Osteocyte (in vitro differentiated cells): ENCODE data around the gene PTPN21. TPM values are rescaled to one million over a fixed set of nuclear protein-coding genes. Genes with fewer than 3 reads are reported as not detected.

Source experiments
- DNase-seq: peaks from one replicate; pipeline ENCODE4 v3.0.0; 2021; ENCODE audit warnings: mixed read lengths; ENCODE audit not compliant: unreplicated experiment; ENCODE audit errors: extremely low spot score
- H3K27ac Mint-ChIP-seq: one replicate; pipeline ENCODE4 v1.8.0; 2021; ENCODE audit warnings: mild to moderate bottlenecking, mixed read lengths; ENCODE audit not compliant: unreplicated experiment
- H3K27me3 Mint-ChIP-seq: one replicate; pipeline ENCODE4 v1.8.0; 2021; ENCODE audit warnings: mixed read lengths; ENCODE audit not compliant: unreplicated experiment
- H3K36me3 Mint-ChIP-seq: one replicate; pipeline ENCODE4 v1.8.0; 2021; ENCODE audit warnings: mixed read lengths; ENCODE audit not compliant: unreplicated experiment
- H3K4me1 Mint-ChIP-seq: one replicate; pipeline ENCODE4 v1.8.0; 2021; ENCODE audit warnings: mixed read lengths; ENCODE audit not compliant: unreplicated experiment
- H3K4me3 Mint-ChIP-seq: one replicate; pipeline ENCODE4 v1.8.0; 2021; ENCODE audit warnings: mild to moderate bottlenecking, moderate library complexity, mixed read lengths; ENCODE audit not compliant: unreplicated experiment
- H3K9me3 Mint-ChIP-seq: one replicate; pipeline ENCODE4 v1.8.0; 2021; ENCODE audit warnings: mixed read lengths; ENCODE audit not compliant: unreplicated experiment
- total RNA-seq: library from RNA; stranded (reverse); gene quantifications from 2 replicates; pipeline ENCODE4 v1.2.1, GENCODE V29; 2021
- TF ChIP-seq, protein P1 (sequence below): fragments of 200-600 bp; sonication (generic); IDR thresholded peaks from 2 replicates; pipeline ENCODE4 v1.5.0; 2021; ENCODE audit warnings: antibody characterized with exemption, mild to moderate bottlenecking, moderate library complexity

Gene PTPN21
- total RNA-seq, 1 donor from 2014 or later: 30.0 TPM

DNA sequence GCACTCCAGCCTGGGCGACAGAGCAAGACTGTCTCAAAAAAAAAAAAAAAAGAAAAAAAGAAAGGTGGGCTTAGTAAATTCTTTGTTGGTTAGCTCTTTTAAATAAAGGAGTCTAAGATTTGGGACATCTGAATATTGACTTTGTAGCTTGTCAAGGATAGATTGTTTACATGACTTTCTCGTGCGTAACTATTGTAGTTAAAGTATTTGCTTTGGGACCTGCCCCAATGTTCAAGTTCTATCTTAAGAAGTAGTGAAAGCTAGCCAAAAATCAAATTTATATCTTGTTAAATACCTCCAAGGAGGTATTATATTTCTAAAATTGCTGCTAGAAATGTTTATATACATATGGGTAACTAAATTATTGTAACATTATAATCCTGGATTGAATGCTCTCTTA is 32.4 kb downstream of the PTPN21 start:
- Mint-ChIP-seq H3K9me3 (no peaks in the 10 kb centered on the region), H3K27ac (no peak overlapping the region), H3K27me3 (no peaks in the 10 kb centered on the region), H3K4me3 (no peak overlapping the region), H3K36me3 (peaks cover 4% of the 10 kb centered on the region), H3K4me1 (peaks cover 12% of the 10 kb centered on the region)
- DNase-seq: no peak
- TF ChIP-seq, protein P1, sequence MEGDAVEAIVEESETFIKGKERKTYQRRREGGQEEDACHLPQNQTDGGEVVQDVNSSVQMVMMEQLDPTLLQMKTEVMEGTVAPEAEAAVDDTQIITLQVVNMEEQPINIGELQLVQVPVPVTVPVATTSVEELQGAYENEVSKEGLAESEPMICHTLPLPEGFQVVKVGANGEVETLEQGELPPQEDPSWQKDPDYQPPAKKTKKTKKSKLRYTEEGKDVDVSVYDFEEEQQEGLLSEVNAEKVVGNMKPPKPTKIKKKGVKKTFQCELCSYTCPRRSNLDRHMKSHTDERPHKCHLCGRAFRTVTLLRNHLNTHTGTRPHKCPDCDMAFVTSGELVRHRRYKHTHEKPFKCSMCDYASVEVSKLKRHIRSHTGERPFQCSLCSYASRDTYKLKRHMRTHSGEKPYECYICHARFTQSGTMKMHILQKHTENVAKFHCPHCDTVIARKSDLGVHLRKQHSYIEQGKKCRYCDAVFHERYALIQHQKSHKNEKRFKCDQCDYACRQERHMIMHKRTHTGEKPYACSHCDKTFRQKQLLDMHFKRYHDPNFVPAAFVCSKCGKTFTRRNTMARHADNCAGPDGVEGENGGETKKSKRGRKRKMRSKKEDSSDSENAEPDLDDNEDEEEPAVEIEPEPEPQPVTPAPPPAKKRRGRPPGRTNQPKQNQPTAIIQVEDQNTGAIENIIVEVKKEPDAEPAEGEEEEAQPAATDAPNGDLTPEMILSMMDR: no peak

DNA sequence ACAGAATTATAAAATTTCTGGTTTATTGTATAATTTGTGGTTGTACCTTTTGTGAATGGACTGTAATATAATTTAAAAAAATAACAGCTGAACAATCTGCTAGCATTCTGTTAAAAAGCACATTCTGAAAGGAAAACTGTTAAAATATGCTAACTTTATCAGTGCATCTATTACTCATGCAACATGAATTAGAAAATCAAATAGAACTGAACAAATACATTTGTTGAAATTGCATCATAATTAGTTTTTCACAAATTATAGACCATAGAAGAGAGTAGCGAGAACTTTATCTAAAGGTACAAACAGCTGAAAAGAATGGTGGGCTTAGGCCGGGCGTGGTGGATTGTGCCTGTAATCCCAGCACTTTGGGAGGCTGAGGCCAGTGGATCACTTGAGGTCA is 33.0 kb downstream of the PTPN21 start:
- peaks cover 6% of the 10 kb centered on the region for H3K36me3 Mint-ChIP-seq
- TF ChIP-seq, protein P1: no peak
- H3K4me1 Mint-ChIP-seq: peaks cover 18% of the 10 kb centered on the region
- no peaks in the 10 kb centered on the region for H3K9me3 Mint-ChIP-seq
- no peaks in the 10 kb centered on the region for H3K27me3 Mint-ChIP-seq
- no peak overlapping the region for H3K4me3 Mint-ChIP-seq
- no peak for DNase-seq
- H3K27ac Mint-ChIP-seq: no peak overlapping the region

DNA sequence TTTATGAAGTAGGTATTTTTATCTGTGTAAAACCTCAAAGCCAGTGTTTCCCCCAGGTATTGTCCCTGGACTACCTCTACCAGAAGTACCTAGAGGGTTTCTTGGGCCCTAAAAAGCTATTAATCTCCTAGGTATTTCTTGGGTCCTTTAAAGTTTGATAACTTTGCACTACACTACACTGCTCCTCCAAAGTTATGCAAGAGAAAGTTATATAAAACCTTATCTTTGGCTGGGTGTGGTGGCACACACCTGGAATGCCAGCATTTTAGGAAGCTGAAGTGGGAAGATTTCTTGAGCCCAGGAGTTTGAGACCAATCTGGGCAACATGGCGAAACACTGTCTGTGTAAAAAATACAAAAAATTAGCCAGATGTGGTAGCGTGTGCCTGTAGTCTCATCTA is 34.9 kb downstream of the PTPN21 start:
- peaks cover 11% of the 10 kb centered on the region for H3K36me3 Mint-ChIP-seq
- H3K4me3 Mint-ChIP-seq: no peak overlapping the region

DNA sequence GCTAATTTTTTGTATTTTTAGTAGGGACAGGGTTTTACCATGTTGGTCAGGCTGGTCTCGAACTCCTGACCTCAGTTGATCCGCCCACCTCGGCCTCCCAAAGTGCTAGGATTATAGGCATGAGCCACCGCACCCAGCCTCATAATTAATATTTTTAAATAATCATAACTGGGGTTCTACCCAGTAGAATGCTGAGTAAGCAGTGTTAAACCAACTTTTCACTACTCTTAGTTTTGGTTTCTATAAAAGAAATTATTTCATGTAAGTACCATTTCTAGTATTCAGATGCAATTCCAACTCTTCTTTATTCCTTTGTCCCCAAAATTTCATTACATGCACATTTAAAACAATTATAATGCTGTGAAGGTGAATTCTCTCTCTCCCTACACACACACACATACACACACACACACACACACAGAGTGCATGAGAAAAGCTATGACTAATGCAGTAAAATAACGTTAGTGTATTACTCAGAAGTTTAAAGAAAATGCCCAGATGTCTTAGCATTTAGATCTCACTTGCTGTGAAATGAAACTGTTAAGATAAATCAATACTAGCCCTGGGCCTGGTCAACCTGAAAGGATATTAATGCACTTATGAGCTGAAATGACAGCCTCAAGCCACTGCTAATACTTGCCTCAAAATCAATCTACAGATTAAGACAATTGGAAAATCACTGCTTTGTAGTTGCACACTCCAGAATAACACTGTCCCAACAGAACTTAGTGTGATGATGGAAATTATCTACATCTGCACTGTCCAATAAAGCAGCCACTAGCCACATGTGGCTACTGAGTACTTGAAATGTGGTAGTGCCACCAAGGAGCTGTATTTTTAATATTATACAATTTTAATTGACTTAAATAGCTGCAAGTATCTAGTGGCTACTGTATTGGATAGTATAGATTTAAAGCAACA is 36.0 kb downstream of the PTPN21 start:
- TF ChIP-seq, protein P1: no peak
- DNase-seq: no peak
- H3K4me3 Mint-ChIP-seq: no peak overlapping the region
- H3K36me3 Mint-ChIP-seq: peaks cover 14% of the 10 kb centered on the region
- H3K27me3 Mint-ChIP-seq: no peaks in the 10 kb centered on the region
- no peaks in the 10 kb centered on the region for H3K9me3 Mint-ChIP-seq
- peak overlapping the region; percentile 42 for H3K27ac Mint-ChIP-seq
- peaks cover 20% of the 10 kb centered on the region for H3K4me1 Mint-ChIP-seq

More for the DNA sequence above, 34.9 kb downstream of the PTPN21 start:
- peaks cover 20% of the 10 kb centered on the region for H3K4me1 Mint-ChIP-seq
- no peak for DNase-seq
- TF ChIP-seq, protein P1: no peak
- no peaks in the 10 kb centered on the region for H3K9me3 Mint-ChIP-seq
- H3K27me3 Mint-ChIP-seq: no peaks in the 10 kb centered on the region
- no peak overlapping the region for H3K27ac Mint-ChIP-seq

DNA sequence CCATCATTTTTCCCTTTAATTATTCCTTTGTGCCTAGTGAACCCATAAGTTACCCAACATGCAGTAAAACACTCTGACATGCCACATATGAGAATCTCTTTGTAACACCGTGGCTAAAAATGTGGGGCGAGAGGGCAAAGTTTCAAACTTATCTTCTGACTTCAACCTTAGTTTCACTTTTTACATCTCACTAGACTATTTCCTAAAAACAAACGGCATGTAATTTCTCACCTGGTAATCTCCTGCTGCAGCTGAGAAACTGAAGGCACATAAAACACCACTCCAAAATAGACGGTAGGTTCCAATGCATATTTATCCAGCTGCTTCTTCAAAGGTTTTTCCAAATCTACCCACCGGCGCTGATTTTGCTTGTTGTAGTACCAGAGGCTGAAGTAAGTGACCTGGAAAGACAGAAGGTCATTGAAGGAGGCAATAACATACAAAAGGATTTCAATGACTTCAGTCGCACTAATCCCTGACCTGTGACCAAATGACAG is 37.9 kb downstream of the PTPN21 start:
- DNase-seq: no peak
- Mint-ChIP-seq H3K9me3 (no peaks in the 10 kb centered on the region), H3K27me3 (no peaks in the 10 kb centered on the region), H3K4me3 (no peak overlapping the region), H3K4me1 (peaks cover 15% of the 10 kb centered on the region), H3K27ac (peak overlapping the region; percentile 13), H3K36me3 (peaks cover 19% of the 10 kb centered on the region)
- TF ChIP-seq, protein P1: no peak
